Smooth muscle cell (in vitro differentiated cells): ENCODE data around the gene CCND1. TPM values are rescaled to one million over a fixed set of nuclear protein-coding genes. Genes with fewer than 3 reads are reported as not detected.

Experiments used
- DNase-seq: peaks from one replicate; lab custom pipeline; 2025; ENCODE audit not compliant: unreplicated experiment; lab: John Stamatoyannopoulos, UW
- H2AFZ ChIP-seq: fragments of 200-600 bp; sonication (generic); 2 replicates; pipeline ENCODE4 v1.6.0; 2016; ENCODE audit warnings: antibody characterized with exemption, low read depth, mild to moderate bottlenecking
- H3F3A ChIP-seq: fragments of 200-600 bp; sonication (generic); 2 replicates; pipeline ENCODE4 v1.6.0; 2017; ENCODE audit warnings: antibody characterized with exemption, low read depth
- H3K27ac ChIP-seq: fragments of 200-600 bp; sonication (generic); 2 replicates; pipeline ENCODE4 v1.5.1; 2016; ENCODE audit warnings: low read depth, mild to moderate bottlenecking
- H3K27me3 ChIP-seq: fragments of 200-600 bp; sonication (generic); 2 replicates; pipeline ENCODE4 v1.6.1; 2016; ENCODE audit warnings: low read depth, mild to moderate bottlenecking
- H3K36me3 ChIP-seq: fragments of 200-600 bp; sonication (generic); 2 replicates; pipeline ENCODE4 v1.5.1; 2016; ENCODE audit warnings: low read depth
- H3K4me1 ChIP-seq: fragments of 200-600 bp; sonication (generic); 2 replicates; pipeline ENCODE4 v1.5.1; 2016; ENCODE audit warnings: low read depth
- H3K4me2 ChIP-seq: fragments of 200-600 bp; sonication (generic); 2 replicates; pipeline ENCODE4 v1.6.0; 2016; ENCODE audit warnings: mild to moderate bottlenecking
- H3K4me3 ChIP-seq: fragments of 200-600 bp; sonication (generic); 2 replicates; pipeline ENCODE4 v1.5.1; 2016; ENCODE audit warnings: mild to moderate bottlenecking
- H3K79me2 ChIP-seq: fragments of 200-600 bp; sonication (generic); 2 replicates; pipeline ENCODE4 v1.6.0; 2016; ENCODE audit warnings: low read depth, mild to moderate bottlenecking
- H3K9ac ChIP-seq: fragments of 200-600 bp; sonication (generic); 2 replicates; pipeline ENCODE4 v1.6.0; 2016; ENCODE audit warnings: low read depth
- H3K9me3 ChIP-seq: fragments of 200-600 bp; sonication (generic); replicated peaks from 2 replicates; pipeline ENCODE4 v1.5.1; 2016; ENCODE audit warnings: low read depth
- H4K20me1 ChIP-seq: fragments of 200-600 bp; sonication (generic); 2 replicates; pipeline ENCODE4 v1.6.0; 2016; ENCODE audit warnings: low read depth
- CTCF ChIP-seq: fragments of 200-600 bp; sonication (generic); IDR thresholded peaks from 2 replicates; pipeline ENCODE4 v1.5.1; 2017; ENCODE audit warnings: borderline replicate concordance, mild to moderate bottlenecking, antibody characterized with exemption; ENCODE audit not compliant: insufficient read depth, poor library complexity, severe bottlenecking
- WGBS: methylation state at CpG from one replicate; pipeline ENCODE4 v1.1.7; 2016; ENCODE audit warnings: low lambda C conversion rate; 5-methylcytosine and 5-hydroxymethylcytosine counted together
- polyA plus RNA-seq: library from polyadenylated mRNA; unstranded; fragments of >200 nt; fragmentation: Nextera tagmentation; extraction: Ambion mirVana; gene quantifications from 2 replicates; pipeline ENCODE4 v1.2.1, GENCODE V29; 2016
- total RNA-seq: library from RNA; depleted of rRNA; stranded (reverse); fragments of >200 nt; gene quantifications from 2 replicates; pipeline ENCODE4 v1.2.3, GENCODE V29; 2014

Gene CCND1
- total and polyA plus RNA-seq, 2 experiments from 2014 or later: 281 to 482 TPM

- no peaks in the 10 kb centered on the region for H3K9me3 ChIP-seq
- H3K4me1 ChIP-seq: peaks cover 40% of the 10 kb centered on the region
- H3K4me2 ChIP-seq: peak overlapping the region; percentile 96
- no peak for TF ChIP-seq CTCF
- DNase-seq: no peak
- peak overlapping the region; percentile 98 for H3K9ac ChIP-seq
- no peaks in the 10 kb centered on the region for H3K36me3 ChIP-seq
- peak overlapping the region; percentile 93 for H3K4me3 ChIP-seq
- H3K79me2 ChIP-seq: peaks cover 68% of the 10 kb centered on the region
- peaks cover 50% of the 10 kb centered on the region for H4K20me1 ChIP-seq
- H3K27ac ChIP-seq: peak overlapping the region; percentile 91
- no peak overlapping the region for H2AFZ ChIP-seq
- peaks cover 14% of the 10 kb centered on the region for H3F3A ChIP-seq
- no peaks in the 10 kb centered on the region for H3K27me3 ChIP-seq
- WGBS: 1% methylated on average over 57 of the region's 68 CpGs
Observed at GRCh38 chr11:69641681-69642548, 959 bp downstream of the CCND1 start.

GRCh38 chr11:69642549-69642912, 1.6 kb downstream of the CCND1 start:
- WGBS: 6% methylated on average over 15 of the region's 40 CpGs

GRCh38 chr11:69642913-69643632, 2.1 kb downstream of the CCND1 start:
- no peak overlapping the region for H2AFZ ChIP-seq
- H3K4me1 ChIP-seq: peaks cover 30% of the 10 kb centered on the region
- H3K27me3 ChIP-seq: no peaks in the 10 kb centered on the region
- peak; percentile 98 for TF ChIP-seq CTCF
- H4K20me1 ChIP-seq: peaks cover 62% of the 10 kb centered on the region
- no peaks in the 10 kb centered on the region for H3K36me3 ChIP-seq
- H3K9me3 ChIP-seq: no peaks in the 10 kb centered on the region
- H3K27ac ChIP-seq: peak overlapping the region; percentile 91
- H3K9ac ChIP-seq: peak overlapping the region; percentile 98
- peak; percentile 51 for DNase-seq
- H3F3A ChIP-seq: peaks cover 15% of the 10 kb centered on the region
- WGBS: 2% methylated on average over 57 of the region's 81 CpGs
- H3K4me2 ChIP-seq: peak overlapping the region; percentile 96
- peaks cover 78% of the 10 kb centered on the region for H3K79me2 ChIP-seq
- peak overlapping the region; percentile 93 for H3K4me3 ChIP-seq

More at GRCh38 chr11:69642549-69642912, 1.6 kb downstream of the CCND1 start:
- Histone ChIP-seq H3K27me3 (no peaks in the 10 kb centered on the region), H3K79me2 (peaks cover 72% of the 10 kb centered on the region), H3K4me2 (peak overlapping the region; percentile 96), H3K4me3 (peak overlapping the region; percentile 93), H3K4me1 (peaks cover 35% of the 10 kb centered on the region), H3K27ac (peak overlapping the region; percentile 91), H3K9me3 (no peaks in the 10 kb centered on the region), H2AFZ (no peak overlapping the region), H3F3A (peaks cover 13% of the 10 kb centered on the region), H4K20me1 (peaks cover 56% of the 10 kb centered on the region), H3K9ac (peak overlapping the region; percentile 98), H3K36me3 (no peaks in the 10 kb centered on the region)
- no peak for TF ChIP-seq CTCF
- DNase-seq: no peak
